SW 1271 (cell line): ENCODE results near the gene TEAD2.
"Not testable (repeated sequence)": the region's sequence is repeated elsewhere in the genome, so short reads cannot be mapped to it uniquely, and the experiment has no call there.

Experiments
- DNase-seq, 2 experiments: peaks; one replicate each; lab custom pipeline; 2025; lab: John Stamatoyannopoulos, UW

Gene TEAD2

GRCh38 chr19:49387936-49388372, 25.7 kb upstream of the TEAD2 start, which contains the start of gene KASH5:
Gene KASH5, plus strand, starts transcription at chr19:49388249. Its CDS starts 2,635 bp downstream, at chr19:49390884.
- peak; percentile 57 to 86 for DNase-seq

- DNase-seq, result no peak
These were observed 21.4 kb upstream of the TEAD2 start for GRCh38 chr19:49383599-49383998.

- DNase-seq, result no peak
These were observed 20.4 kb upstream of the TEAD2 start for GRCh38 chr19:49382639-49383038.

- DNase-seq, result no peak
These were observed 18.2 kb upstream of the TEAD2 start for GRCh38 chr19:49380391-49380790.

GRCh38 chr19:49378512-49378911, 16.3 kb upstream of the TEAD2 start:
- DNase-seq, result no peak

GRCh38 chr19:49374665-49375434, 12.6 kb upstream of the TEAD2 start:
- no peak for DNase-seq

- not testable (repeated sequence) for DNase-seq
These were observed 11.0 kb upstream of the TEAD2 start for GRCh38 chr19:49373174-49373573.

GRCh38 chr19:49371184-49371583, 9.0 kb upstream of the TEAD2 start:
- no peak for DNase-seq

- DNase-seq, result no peak
These were observed 6.6 kb upstream of the TEAD2 start for GRCh38 chr19:49368711-49369358.

- no peak for DNase-seq
These were observed 3.9 kb upstream of the TEAD2 start for GRCh38 chr19:49366110-49366509.

GRCh38 chr19:49364083-49364737, 2.0 kb upstream of the TEAD2 start:
- DNase-seq, result no peak

GRCh38 chr19:49363268-49364082, 1.3 kb upstream of the TEAD2 start, which contains the start of gene DKKL1:
Gene DKKL1, plus strand, starts transcription at chr19:49363877. Its CDS starts 122 bp downstream, at chr19:49363999.
- peak; percentile 89 to 92 for DNase-seq

GRCh38 chr19:49362929-49363267, 682 bp upstream of the TEAD2 start:
- no peak for DNase-seq

- peak in 1 of 2 experiments; percentile 62 for DNase-seq
These were observed 673 bp downstream of the TEAD2 start for GRCh38 chr19:49361438-49362047.

GRCh38 chr19:49359851-49360820, 2.1 kb downstream of the TEAD2 start:
- no peak for DNase-seq

GRCh38 chr19:49357186-49357585, 5.0 kb downstream of the TEAD2 start:
- no peak for DNase-seq

- DNase-seq, result no peak
These were observed 5.8 kb downstream of the TEAD2 start for GRCh38 chr19:49356382-49356781.

GRCh38 chr19:49355909-49356353, 6.3 kb downstream of the TEAD2 start:
- DNase-seq, result no peak

- DNase-seq, result no peak
These were observed 12.6 kb downstream of the TEAD2 start for GRCh38 chr19:49349567-49349966.
